ENCODE data around the gene PIGX.

Gene PIGX

GRCh38 chr3:196763179-196763578 is 51.0 kb downstream of the PIGX start:
- DNase-seq, result no peak

- DNase-seq, result no peak
Observed at GRCh38 chr3:196765454-196765853, 53.3 kb downstream of the PIGX start.

GRCh38 chr3:196771067-196771466 is 58.9 kb downstream of the PIGX start:
- no peak for DNase-seq

DNA sequence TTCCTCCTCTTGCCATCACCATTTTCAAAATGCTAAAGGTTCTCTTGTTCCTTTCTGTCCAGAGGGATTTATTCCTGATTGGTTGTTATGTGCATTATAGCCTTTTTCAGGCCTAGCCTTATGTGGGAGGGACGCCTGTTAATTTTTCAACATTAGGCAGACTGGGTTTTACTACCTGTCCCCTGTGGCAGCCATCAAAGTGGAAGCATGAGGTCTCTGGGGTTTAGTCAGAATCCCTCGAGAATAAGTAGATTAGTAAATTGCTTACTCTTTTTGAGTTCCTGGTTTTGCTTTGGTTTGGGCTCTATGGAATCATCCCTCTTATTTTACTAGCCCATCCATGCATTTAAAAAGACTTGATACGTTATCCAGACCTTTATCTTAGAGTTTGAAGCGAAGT is 59.9 kb downstream of the PIGX start:
- DNase-seq, result no peak

- no peak for DNase-seq
Observed at GRCh38 chr3:196772897-196773296, 60.7 kb downstream of the PIGX start.

DNA sequence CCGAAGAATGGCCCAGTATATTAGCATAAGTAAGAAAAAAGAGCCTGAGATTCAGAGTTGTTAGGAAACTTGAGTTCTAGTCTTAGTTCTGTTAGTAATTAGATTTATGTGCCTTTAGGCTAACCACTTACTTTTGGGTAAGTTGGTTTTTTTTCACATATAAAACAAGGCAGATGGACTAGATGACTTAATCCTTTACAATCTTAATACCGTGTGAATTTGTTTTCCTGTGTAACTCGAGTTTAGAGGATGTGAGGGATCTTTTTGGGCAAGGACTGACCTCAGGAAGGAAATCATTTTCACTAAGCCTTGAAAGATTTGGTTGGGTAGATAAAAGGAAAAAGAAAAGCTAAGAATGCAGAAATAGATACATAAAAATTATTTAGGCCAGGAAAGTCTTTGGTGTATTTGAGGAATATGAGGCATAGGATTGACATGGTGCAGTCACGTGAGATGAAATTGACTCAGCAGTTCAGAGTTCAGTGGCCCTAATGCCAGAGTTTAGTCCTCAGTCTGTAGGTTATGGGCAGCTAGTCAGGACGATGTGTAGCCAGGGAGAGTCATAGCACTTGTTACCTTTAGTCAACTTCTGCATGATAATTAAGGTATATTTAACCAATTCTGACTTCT is 62.1 kb downstream of the PIGX start:
- no peak for DNase-seq

DNA sequence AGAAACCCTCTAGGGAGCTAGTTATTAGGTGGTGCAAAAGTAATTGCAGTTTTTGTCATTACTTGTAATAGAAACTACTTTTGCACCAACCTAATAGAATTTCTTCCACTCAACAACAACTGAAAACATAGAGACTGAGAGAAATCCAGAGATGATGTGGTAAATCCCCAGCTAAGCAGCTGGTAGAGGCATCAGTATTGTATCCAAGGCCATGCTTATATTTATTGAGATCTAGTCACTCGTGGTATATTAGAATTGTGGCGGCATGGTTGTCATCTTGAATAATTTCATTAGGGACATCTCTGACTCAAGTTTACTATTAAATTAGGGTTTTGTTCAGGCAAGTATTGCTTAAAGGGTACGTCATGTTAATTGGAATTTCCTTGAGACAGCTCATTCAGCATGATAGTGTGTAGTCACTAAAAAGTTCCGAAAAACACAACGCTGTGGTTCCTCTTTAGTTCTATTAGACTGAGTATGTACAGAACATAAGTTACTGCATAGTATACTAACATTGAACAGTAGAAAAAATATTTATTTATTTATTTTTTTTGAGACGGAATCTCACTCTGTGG is 62.8 kb downstream of the PIGX start:
- DNase-seq, result no peak

DNA sequence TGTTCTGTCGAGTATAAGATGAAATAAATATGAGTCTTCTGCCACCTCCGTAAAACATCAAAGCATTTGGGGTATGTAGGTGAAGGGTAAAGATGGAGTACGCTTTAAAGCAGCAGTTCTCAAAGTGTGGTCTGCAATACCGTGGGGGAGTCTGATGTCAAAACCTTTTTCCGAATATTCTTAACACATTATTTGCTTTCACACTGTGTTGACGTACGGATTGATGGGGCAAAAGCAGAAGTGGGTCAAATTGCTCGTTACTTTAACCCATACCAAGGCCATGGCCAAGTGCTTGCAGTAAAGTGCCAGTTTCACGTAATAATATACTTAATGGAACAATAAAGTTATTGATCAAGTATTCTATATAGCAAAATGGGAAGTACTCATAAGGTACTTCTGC is 63.8 kb downstream of the PIGX start:
- DNase-seq, result no peak

GRCh38 chr3:196777836-196778235 is 65.7 kb downstream of the PIGX start:
- DNase-seq, result no peak

GRCh38 chr3:196778755-196779154 is 66.6 kb downstream of the PIGX start:
- DNase-seq, result no peak

GRCh38 chr3:196782511-196782910 is 70.3 kb downstream of the PIGX start:
- DNase-seq, result no peak

Data from T1000 (cell line).